Astrocyte (in vitro differentiated cells and primary cell): ENCODE results near the gene WDR27. TPM values are rescaled to one million over a fixed set of nuclear protein-coding genes. Genes with fewer than 3 reads are reported as not detected.
A peak's percentile ranks its signal among the peaks of the same experiment; 100 is the strongest.

Experiments used
- DNase-seq: peaks from one replicate; pipeline ENCODE4 v3.0.0-alpha.2; 2010; ENCODE audit warnings: low read depth
- FAIRE-seq: peaks from 2 replicates; lab custom pipeline; 2011; peaks lifted over from hg19 to GRCh38; lab: Jason Lieb, UNC
- H2AFZ ChIP-seq: 2 replicates; pipeline ENCODE4 v1.6.0; 2012; ENCODE audit warnings: low read depth, low read length, inconsistent platforms
- H3K27ac ChIP-seq: 2 replicates; pipeline ENCODE4 v1.5.1; 2011; ENCODE audit warnings: low read depth, low read length, inconsistent platforms
- H3K27me3 ChIP-seq: 2 replicates; pipeline ENCODE4 v1.6.0; 2011; ENCODE audit warnings: low read length, inconsistent platforms; ENCODE audit not compliant: insufficient read depth
- H3K36me3 ChIP-seq: 2 replicates; pipeline ENCODE4 v1.5.1; 2011; ENCODE audit warnings: low read length, inconsistent platforms; ENCODE audit not compliant: insufficient read depth
- H3K4me1 ChIP-seq: 2 replicates; pipeline ENCODE4 v1.5.1; 2011; ENCODE audit warnings: low read length, inconsistent platforms; ENCODE audit not compliant: insufficient read depth
- H3K4me2 ChIP-seq: 2 replicates; pipeline ENCODE4 v1.6.0; 2012; ENCODE audit warnings: low read length, inconsistent platforms
- H3K4me3 ChIP-seq: 2 replicates; pipeline ENCODE4 v1.5.1; 2011; ENCODE audit warnings: low read depth, mild to moderate bottlenecking, low read length, inconsistent platforms; ENCODE audit not compliant: insufficient read depth
- H3K79me2 ChIP-seq: 2 replicates; pipeline ENCODE4 v1.6.0; 2012; ENCODE audit warnings: mild to moderate bottlenecking, low read length, inconsistent platforms; ENCODE audit not compliant: insufficient read depth
- H3K9ac ChIP-seq: 2 replicates; pipeline ENCODE4 v1.6.0; 2012; ENCODE audit warnings: mild to moderate bottlenecking, low read length, inconsistent platforms
- H3K9me3 ChIP-seq: 2 replicates; pipeline ENCODE4 v1.5.1; 2012; ENCODE audit warnings: low read depth, mild to moderate bottlenecking, low read length, inconsistent platforms; ENCODE audit not compliant: insufficient read depth
- H4K20me1 ChIP-seq: 2 replicates; pipeline ENCODE4 v1.6.0; 2012; ENCODE audit warnings: low read length, inconsistent platforms; ENCODE audit not compliant: insufficient read depth
- H3K27ac Mint-ChIP-seq: one replicate; pipeline ENCODE4 v1.8.0; 2021; ENCODE audit warnings: mild to moderate bottlenecking, mixed read lengths; ENCODE audit not compliant: unreplicated experiment
- H3K27me3 Mint-ChIP-seq: one replicate; pipeline ENCODE4 v1.8.0; 2021; ENCODE audit warnings: low read depth, mixed read lengths; ENCODE audit not compliant: unreplicated experiment
- H3K36me3 Mint-ChIP-seq: one replicate; pipeline ENCODE4 v1.8.0; 2021; ENCODE audit warnings: low read depth, mixed read lengths; ENCODE audit not compliant: unreplicated experiment
- H3K4me1 Mint-ChIP-seq: one replicate; pipeline ENCODE4 v1.8.0; 2021; ENCODE audit warnings: low read depth, mixed read lengths; ENCODE audit not compliant: unreplicated experiment
- H3K4me3 Mint-ChIP-seq: one replicate; pipeline ENCODE4 v1.8.0; 2021; ENCODE audit warnings: mild to moderate bottlenecking, moderate library complexity, mixed read lengths; ENCODE audit not compliant: unreplicated experiment
- H3K9me3 Mint-ChIP-seq: one replicate; pipeline ENCODE4 v1.8.0; 2021; ENCODE audit warnings: mild to moderate bottlenecking, mixed read lengths; ENCODE audit not compliant: unreplicated experiment
- CTCF ChIP-seq: IDR thresholded peaks from 2 replicates; pipeline ENCODE4 v1.5.1; 2011; ENCODE audit warnings: low read depth, mild to moderate bottlenecking, inconsistent platforms, low read length, moderate library complexity; ENCODE audit not compliant: insufficient read depth
- EZH2 ChIP-seq: IDR thresholded peaks from 2 replicates; pipeline ENCODE4 v1.6.1; 2012; ENCODE audit warnings: mild to moderate bottlenecking, low read length, inconsistent platforms; ENCODE audit not compliant: insufficient read depth
- total RNA-seq: library from RNA; stranded (reverse); gene quantifications from 2 replicates; pipeline ENCODE4 v1.2.1, GENCODE V29; 2021

WDR27 gene
- total RNA-seq, 1 donor from 2014 or later = 31.2 TPM

GRCh38 chr6:169723200-169723909, 21.5 kb upstream of the WDR27 start:
- DNase-seq = peak; percentile 73
- TF ChIP-seq EZH2 = no peak
- no peak for TF ChIP-seq CTCF
- Mint-ChIP-seq H3K36me3 (no peaks in the 10 kb centered on the region), H3K9me3 (no peaks in the 10 kb centered on the region), H3K27me3 (peaks cover 2% of the 10 kb centered on the region), H3K27ac (peak overlapping the region; percentile 65), H3K4me1 (peaks cover 11% of the 10 kb centered on the region), H3K4me3 (peak overlapping the region; percentile 93)
- peaks cover 30% of the 10 kb centered on the region for H3K79me2 ChIP-seq
- no peaks in the 10 kb centered on the region for H3K9me3 ChIP-seq
- H3K27ac ChIP-seq = peak overlapping the region; percentile 73
- peak overlapping the region; percentile 84 for H3K9ac ChIP-seq
- peaks cover 28% of the 10 kb centered on the region for H4K20me1 ChIP-seq
- H3K36me3 ChIP-seq = no peaks in the 10 kb centered on the region
- peak overlapping the region; percentile 72 for H2AFZ ChIP-seq
- no peaks in the 10 kb centered on the region for H3K27me3 ChIP-seq
- H3K4me2 ChIP-seq = peak overlapping the region; percentile 96
- peak overlapping the region; percentile 86 for H3K4me3 ChIP-seq
- H3K4me1 ChIP-seq = peaks cover 31% of the 10 kb centered on the region
- FAIRE-seq = no peak

- Histone ChIP-seq H3K9me3 (no peaks in the 10 kb centered on the region), H3K79me2 (peaks cover 35% of the 10 kb centered on the region), H3K27ac (peak overlapping the region; percentile 73), H4K20me1 (peaks cover 28% of the 10 kb centered on the region), H3K4me2 (peak overlapping the region; percentile 96), H3K27me3 (no peaks in the 10 kb centered on the region), H2AFZ (peak overlapping the region; percentile 72), H3K9ac (peak overlapping the region; percentile 84), H3K36me3 (no peaks in the 10 kb centered on the region), H3K4me1 (peaks cover 31% of the 10 kb centered on the region), H3K4me3 (peak overlapping the region; percentile 86)
- no peaks in the 10 kb centered on the region for H3K9me3 Mint-ChIP-seq
- peak overlapping the region; percentile 65 for H3K27ac Mint-ChIP-seq
- H3K36me3 Mint-ChIP-seq = no peaks in the 10 kb centered on the region
- H3K27me3 Mint-ChIP-seq = peaks cover 2% of the 10 kb centered on the region
- H3K4me3 Mint-ChIP-seq = peak overlapping the region; percentile 93
- DNase-seq (peak; percentile 85), FAIRE-seq (peak; percentile 41)
- TF ChIP-seq EZH2 = no peak
- TF ChIP-seq CTCF = no peak
- H3K4me1 Mint-ChIP-seq = peaks cover 8% of the 10 kb centered on the region
Measured at GRCh38 chr6:169722362-169723199, 20.8 kb upstream of the WDR27 start.
